Left lung (tissue), 10 donors: ENCODE measurements around the gene MTMR1. TPM values are rescaled to one million over a fixed set of nuclear protein-coding genes. Genes with fewer than 3 reads are reported as not detected.

ENCODE experiments used
- ATAC-seq: fragments of 200-7000 bp; cut with Tn5 transposase; one replicate; pipeline ENCODE4 v1.9.1; 2020; ENCODE audit warnings: moderate library complexity
- DNase-seq, 4 donors: peaks; one replicate each; pipeline ENCODE4 v3.0.0-alpha.2; 2013 to 2020
- H3K27ac ChIP-seq, 2 donors: fragments of 200-600 bp; sonication (generic) in 1 of 2; one replicate each; pipeline versions ENCODE4 v1.5.0 to v1.8.0; 2020 to 2021
- H3K27me3 ChIP-seq, 2 donors: fragments of 200-600 bp; sonication (generic) in 1 of 2; one replicate each; pipeline versions ENCODE4 v1.5.0 to v1.8.0; 2020 to 2021
- H3K36me3 ChIP-seq, 2 donors: fragments of 200-600 bp; sonication (generic) in 1 of 2; one replicate each; pipeline versions ENCODE4 v1.5.0 to v1.8.0; 2020 to 2021
- H3K4me1 ChIP-seq, 2 donors: fragments of 200-600 bp; one replicate each; pipeline ENCODE4 v1.8.0; 2021
- H3K4me3 ChIP-seq, 2 donors: fragments of 200-600 bp; sonication (generic) in 1 of 2; one replicate each; pipeline versions ENCODE4 v1.5.0 to v1.8.0; 2020 to 2021; ENCODE audit warnings: mild to moderate bottlenecking in 1 of 2
- H3K9me3 ChIP-seq, 2 donors: fragments of 200-600 bp; sonication (generic) in 1 of 2; one replicate each; pipeline versions ENCODE4 v1.5.0 to v1.8.0; 2020 to 2021
- intact Hi-C, 2 donors: fragments of 100-400 bp; cut with DNase I; formaldehyde crosslinking; loops; one replicate each; pipeline versions ENCODE4 v1.11.2 to v1.14.2; 2022
- polyA plus RNA-seq, 6 donors: library from polyadenylated mRNA; unstranded; fragments of 120-200 nt; gene quantifications; one replicate each; pipeline ENCODE4 v1.2.1, GENCODE V29; 2013; ENCODE audit not compliant: insufficient read length in 6 of 6
- total RNA-seq, 2 donors: library from RNA; stranded (reverse); fragmentation: NEBNext Ultra II Directional; extraction: Animal tissue kit (Norgen Biotek cat#: 25700); gene quantifications; one replicate each; pipeline ENCODE4 v1.2.1, GENCODE V29; 2021
- TF ChIP-seq, protein P1 (sequence below), 2 donors: fragments of 200-600 bp; sonication (generic) in 1 of 2; IDR thresholded peaks; one replicate each; pipeline versions ENCODE4 v1.5.0 to v1.8.0; 2021; ENCODE audit warnings: antibody characterized with exemption in 2 of 2
- donor health status: DM: no; HTN: yes; CAD: no.
- donor health status: DM: no; HTN: no; CAD: no.

MTMR1 gene
- total and polyA plus RNA-seq, 8 donors = 17.3 to 23.1 (median 20.7) TPM

DNA sequence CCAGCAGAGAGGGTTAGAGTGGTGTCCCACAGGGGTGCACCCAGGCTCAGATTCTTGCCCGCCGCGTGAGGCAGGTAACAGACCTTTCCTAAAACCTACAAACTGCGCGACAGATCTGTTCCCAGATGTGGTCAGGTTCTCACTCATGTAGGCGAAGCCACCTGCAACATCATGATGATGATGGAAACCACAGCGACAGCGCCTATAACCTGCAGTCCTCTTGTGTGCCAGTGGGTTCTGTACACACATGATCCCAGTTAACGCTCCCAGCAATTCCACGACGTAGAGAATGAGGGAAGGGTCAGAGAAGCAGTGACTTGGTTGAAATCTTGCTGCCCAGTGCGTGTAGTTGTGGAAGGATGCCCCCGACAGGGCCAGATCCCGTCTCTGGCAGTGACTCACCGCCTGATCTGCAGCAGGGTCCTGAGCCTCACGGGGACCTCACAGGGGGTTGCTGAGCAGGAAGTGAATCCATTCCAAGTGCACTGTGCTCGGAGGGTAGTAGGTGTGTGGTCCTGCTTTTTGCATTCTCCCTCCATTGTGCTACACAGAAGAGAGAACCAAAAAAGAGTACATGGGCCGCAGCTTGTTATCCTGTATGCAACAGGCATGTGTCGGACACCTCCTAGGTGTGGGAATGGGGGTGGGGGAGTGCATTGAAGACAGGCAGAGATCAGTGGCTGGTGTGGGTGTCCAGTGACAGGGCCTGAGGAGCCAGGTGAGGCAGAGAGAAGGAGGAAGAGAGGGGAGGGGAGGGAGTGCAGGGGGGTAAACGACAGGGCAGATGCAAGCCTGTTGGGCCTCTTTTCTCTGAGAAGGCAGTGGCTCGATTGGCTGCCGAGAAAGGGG, 66.6 kb downstream of the MTMR1 start:
- ATAC-seq (no peak), DNase-seq (no peak)
- Histone ChIP-seq H3K4me1 (no peaks in the 10 kb centered on the region), H3K4me3 (no peak overlapping the region), H3K36me3 (peaks cover 0 to 43% of the 10 kb centered on the region in 2 donors), H3K27ac (no peak overlapping the region), H3K9me3 (no peaks in the 10 kb centered on the region), H3K27me3 (no peaks in the 10 kb centered on the region)
- intact Hi-C loops = no loop called here
- TF ChIP-seq, protein P1, sequence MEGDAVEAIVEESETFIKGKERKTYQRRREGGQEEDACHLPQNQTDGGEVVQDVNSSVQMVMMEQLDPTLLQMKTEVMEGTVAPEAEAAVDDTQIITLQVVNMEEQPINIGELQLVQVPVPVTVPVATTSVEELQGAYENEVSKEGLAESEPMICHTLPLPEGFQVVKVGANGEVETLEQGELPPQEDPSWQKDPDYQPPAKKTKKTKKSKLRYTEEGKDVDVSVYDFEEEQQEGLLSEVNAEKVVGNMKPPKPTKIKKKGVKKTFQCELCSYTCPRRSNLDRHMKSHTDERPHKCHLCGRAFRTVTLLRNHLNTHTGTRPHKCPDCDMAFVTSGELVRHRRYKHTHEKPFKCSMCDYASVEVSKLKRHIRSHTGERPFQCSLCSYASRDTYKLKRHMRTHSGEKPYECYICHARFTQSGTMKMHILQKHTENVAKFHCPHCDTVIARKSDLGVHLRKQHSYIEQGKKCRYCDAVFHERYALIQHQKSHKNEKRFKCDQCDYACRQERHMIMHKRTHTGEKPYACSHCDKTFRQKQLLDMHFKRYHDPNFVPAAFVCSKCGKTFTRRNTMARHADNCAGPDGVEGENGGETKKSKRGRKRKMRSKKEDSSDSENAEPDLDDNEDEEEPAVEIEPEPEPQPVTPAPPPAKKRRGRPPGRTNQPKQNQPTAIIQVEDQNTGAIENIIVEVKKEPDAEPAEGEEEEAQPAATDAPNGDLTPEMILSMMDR (IDR thresholded peaks at IDR 0.05) = no peak

DNA sequence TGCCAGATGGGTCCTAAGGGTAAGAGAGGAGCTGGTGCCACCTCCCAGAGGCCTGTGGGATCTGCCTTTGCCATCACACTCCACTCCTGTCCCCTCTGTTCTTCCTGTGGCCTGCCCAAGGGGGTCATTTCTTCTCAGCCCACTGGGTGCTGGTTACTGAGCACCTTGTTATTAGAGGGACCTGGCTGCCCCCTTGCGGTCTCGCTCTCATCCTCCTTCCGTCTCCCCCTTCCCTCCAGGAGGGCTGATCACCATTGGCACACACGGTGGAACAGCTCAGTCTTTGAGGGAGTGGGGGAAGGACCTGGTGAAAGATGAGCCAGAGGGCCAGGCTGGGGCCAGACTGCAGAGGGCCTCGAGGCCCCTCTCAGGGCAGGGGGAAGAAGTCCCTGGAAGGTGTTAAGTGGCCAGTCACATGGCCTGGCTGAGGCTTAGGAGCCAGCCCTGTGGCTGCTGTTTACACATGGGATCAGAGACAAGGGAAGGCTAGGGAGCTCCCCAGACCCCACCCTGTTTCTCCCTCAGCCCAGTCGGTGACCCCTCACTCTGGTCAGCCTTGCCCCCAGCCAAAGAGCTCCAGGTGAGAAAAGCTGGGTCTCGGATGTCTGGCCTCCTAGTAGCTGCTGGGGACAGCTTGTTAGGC, 68.1 kb downstream of the MTMR1 start:
- DNase-seq (no peak), ATAC-seq (no peak)
- H3K9me3 ChIP-seq = no peaks in the 10 kb centered on the region
- TF ChIP-seq, protein P1 (IDR thresholded peaks at IDR 0.05) = no peak
- intact Hi-C loops = no loop called here
- H3K27ac ChIP-seq = no peak overlapping the region
- H3K4me1 ChIP-seq = no peaks in the 10 kb centered on the region
- peaks cover 0 to 43% of the 10 kb centered on the region in 2 donors for H3K36me3 ChIP-seq
- H3K4me3 ChIP-seq = no peak overlapping the region
- H3K27me3 ChIP-seq = no peaks in the 10 kb centered on the region

DNA sequence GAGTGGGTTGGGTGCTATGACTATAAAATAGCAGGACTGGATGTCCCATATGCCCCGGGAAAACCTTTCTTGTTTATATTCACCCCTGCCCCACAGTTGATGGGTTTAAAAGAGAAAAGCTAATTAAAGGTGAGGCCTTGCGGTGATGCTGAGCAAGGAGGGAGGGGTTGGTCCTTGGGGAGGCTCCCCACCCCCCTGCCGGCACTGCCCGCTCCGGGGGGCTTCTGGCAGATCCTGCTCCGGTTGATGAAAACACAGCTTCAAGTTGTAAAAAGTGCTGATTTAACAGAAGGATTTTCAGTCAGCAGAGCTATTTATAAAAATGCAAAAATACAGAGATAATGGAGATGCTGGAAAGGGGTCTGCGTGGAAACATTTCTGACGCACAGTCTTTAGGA, 68.6 kb downstream of the MTMR1 start:
- H3K9me3 ChIP-seq = no peaks in the 10 kb centered on the region
- ATAC-seq (no peak), DNase-seq (no peak)
- TF ChIP-seq, protein P1 (IDR thresholded peaks at IDR 0.05) = no peak
- H3K36me3 ChIP-seq = peaks cover 0 to 40% of the 10 kb centered on the region in 2 donors
- intact Hi-C loops = no loop called here
- no peaks in the 10 kb centered on the region for H3K27me3 ChIP-seq
- H3K4me3 ChIP-seq = no peak overlapping the region
- H3K27ac ChIP-seq = no peak overlapping the region
- no peaks in the 10 kb centered on the region for H3K4me1 ChIP-seq

DNA sequence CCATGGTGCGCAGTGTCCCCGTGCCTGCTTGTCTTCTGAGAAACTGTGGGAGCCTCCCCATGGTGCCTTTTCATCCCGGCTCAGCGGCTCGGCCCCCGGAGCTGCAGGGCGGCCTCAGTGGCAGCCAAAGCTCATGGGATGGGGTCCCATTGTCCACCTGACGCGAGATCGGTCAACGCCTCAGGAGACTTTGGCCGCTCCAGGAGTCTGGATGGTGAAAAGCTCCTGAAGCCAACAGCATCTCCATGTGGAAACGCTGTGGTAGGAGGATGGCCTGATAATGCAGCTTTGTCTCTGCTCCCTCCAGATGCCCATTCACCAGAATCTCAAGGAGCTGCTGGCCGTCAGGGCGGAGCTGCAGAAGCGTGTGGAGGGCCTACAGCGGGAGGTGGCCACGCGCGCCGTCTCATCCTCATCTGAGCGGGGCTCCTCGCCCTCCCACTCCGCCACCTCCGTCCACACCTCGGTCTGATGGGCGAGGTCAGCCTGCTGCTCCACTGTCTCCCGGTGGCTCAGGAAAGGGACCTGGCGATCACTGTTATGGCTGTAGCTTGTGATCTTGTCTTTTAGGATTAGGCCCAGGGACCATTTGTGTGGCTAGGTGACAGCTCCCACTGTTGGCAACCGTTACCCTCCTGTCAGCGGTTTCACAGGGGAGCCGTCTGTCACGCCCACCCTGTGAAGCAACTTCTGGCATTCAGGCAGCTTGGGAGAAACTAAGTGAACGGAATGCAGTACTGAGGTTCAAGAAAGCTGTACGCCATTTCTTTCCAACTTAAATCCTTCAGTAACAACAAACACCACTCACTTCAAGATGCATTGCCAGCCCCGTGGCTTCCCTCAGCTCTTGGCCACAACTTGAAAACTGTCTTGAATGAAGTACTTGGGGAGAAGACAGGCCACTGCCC, 69.3 kb downstream of the MTMR1 start:
- H3K27me3 ChIP-seq = no peaks in the 10 kb centered on the region
- DNase-seq (peak in 1 of 4 donors; percentile 13), ATAC-seq (no peak)
- no peak overlapping the region for H3K27ac ChIP-seq
- intact Hi-C loops = no loop called here
- no peaks in the 10 kb centered on the region for H3K4me1 ChIP-seq
- no peaks in the 10 kb centered on the region for H3K9me3 ChIP-seq
- peaks cover 0 to 35% of the 10 kb centered on the region in 2 donors for H3K36me3 ChIP-seq
- no peak overlapping the region for H3K4me3 ChIP-seq
- TF ChIP-seq, protein P1 (IDR thresholded peaks at IDR 0.05) = no peak
